ENCODE results near the gene ZNF487. TPM values are rescaled to one million over a fixed set of nuclear protein-coding genes. Genes with fewer than 3 reads are reported as not detected.

Gene ZNF487
- total and polyA plus RNA-seq, 5 experiments from 2014 or later = 4.0 to 6.0 (median 5.1) TPM

DNA sequence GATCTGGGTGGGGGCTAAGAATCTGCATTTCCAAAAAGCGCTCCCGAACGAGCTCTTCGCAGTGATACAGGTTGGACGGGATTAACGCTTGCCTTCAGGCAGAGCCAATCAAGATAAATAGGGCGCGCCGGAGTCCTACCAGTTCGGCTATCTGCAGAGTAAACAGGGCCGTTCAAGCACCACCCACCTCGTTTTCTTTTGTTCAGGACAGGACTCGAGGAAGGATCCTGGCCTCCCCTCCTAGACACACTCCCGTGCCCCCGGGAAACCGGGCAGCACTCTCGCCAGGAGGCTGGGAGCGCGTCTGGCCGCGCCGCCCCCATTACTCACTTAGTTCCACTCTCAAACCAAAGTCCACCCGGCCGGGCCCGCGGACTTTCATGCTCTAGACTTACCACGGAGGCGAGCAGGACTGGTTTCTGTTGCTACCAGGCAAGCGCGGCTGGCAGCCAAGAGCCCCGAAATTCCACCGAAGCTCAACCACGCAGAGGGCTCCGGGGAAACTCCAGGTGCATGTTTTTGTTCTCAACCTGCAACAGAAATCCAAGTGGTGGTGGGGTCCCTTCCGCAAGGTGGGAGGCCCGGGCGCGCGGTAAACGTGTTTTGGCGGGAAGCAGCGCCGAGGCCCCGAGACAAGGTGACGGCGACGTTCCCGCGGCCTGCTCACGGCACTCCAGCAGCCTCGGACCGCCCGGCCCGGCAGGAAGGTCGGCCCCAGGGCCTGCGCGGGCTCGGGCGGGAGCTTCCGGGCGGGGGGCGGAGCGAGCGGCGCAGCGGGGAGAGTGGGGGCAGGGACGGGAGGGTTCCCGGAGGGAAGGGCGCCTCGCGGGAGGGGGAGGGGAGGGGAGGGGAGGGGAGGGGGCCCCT is 40.6 kb upstream of the ZNF487 start:
- Mint-ChIP-seq H3K36me3 (peaks cover 1 to 61% (median 8%) of the 10 kb centered on the region in 3 donors), H3K4me1 (peaks cover 29 to 84% (median 81%) of the 10 kb centered on the region in 4 donors), H3K27ac (peak overlapping the region; percentile 92 to 99 (median 96)), H3K27me3 (no peaks in the 10 kb centered on the region), H3K9me3 (no peaks in the 10 kb centered on the region), H3K4me3 (peak overlapping the region; percentile 85 to 95 (median 89))
- POLR2A ChIA-PET = interaction anchor here (0.5 to 3.1 kb wide), 11 partner anchors 9 to 255 kb away, joined by 3 to 22 read pairs (median 7); partner anchors contain the start of genes HNRNPF and ZNF487
- DNase-seq = peak; percentile 37 to 75 (median 62)
- peak; percentile 54 to 60 for ATAC-seq

DNA sequence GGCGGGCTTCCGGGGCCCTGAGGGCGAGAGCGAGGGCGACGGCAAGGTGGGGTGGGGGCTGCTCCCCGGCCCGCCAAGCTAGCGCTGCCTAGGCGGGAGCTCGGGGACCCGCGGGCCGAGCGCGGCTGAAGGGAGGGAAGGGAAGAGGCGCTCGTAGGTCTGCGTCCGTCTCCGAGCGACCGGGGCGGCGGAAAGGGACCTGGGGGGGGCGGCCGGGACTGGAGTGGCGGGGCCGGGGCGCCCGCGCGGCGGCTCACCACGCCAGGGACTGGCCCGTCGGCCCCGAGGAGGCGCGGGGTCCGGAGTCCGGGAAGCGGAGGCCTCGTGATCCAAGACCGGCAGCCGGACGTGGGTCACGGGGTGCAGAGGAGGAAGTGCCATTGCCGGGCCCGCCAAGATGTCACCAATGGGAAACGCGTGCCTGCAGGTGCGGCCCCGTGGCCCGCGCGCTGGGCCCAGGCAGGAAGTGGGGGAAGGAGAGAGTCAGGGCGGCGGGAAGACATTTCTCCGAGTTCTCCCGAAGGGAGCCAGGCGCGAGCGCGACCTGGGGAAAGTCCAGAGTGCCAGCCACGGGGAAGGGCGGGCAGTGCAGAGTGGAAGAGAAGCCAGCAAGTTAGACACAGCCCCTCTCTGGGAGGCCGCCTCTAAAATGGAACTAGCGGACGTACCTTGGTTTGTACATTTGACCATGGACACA is 39.8 kb upstream of the ZNF487 start:
- Mint-ChIP-seq H3K9me3 (no peaks in the 10 kb centered on the region), H3K36me3 (peaks cover 1 to 61% (median 8%) of the 10 kb centered on the region in 3 donors), H3K27me3 (no peaks in the 10 kb centered on the region), H3K4me3 (peak overlapping the region; percentile 85 to 97 (median 94)), H3K4me1 (peaks cover 32 to 87% (median 83%) of the 10 kb centered on the region in 4 donors), H3K27ac (peak overlapping the region; percentile 93 to 99 (median 97))
- ATAC-seq (peak; percentile 73 to 75), DNase-seq (peak; percentile 53 to 80 (median 70))
- POLR2A ChIA-PET = interaction anchor here (0.6 to 3.1 kb wide), 10 partner anchors 8 to 256 kb away, joined by 3 to 22 read pairs (median 8); partner anchors contain the start of genes HNRNPF and ZNF487

- Mint-ChIP-seq H3K4me3 (peak overlapping the region in 9 of 10 donors; percentile 76 to 97 (median 93)), H3K9me3 (no peaks in the 10 kb centered on the region), H3K27ac (peak overlapping the region; percentile 83 to 99 (median 96)), H3K4me1 (peaks cover 34 to 92% (median 86%) of the 10 kb centered on the region in 4 donors), H3K27me3 (no peaks in the 10 kb centered on the region), H3K36me3 (peaks cover 0 to 60% (median 5%) of the 10 kb centered on the region in 3 donors)
- POLR2A ChIA-PET = interaction anchor here (0.6 to 2.7 kb wide), 2 partner anchors 9 to 37 kb away, joined by 3 to 14 read pairs; no protein-coding TSS in a partner anchor
- no peak for DNase-seq
- no peak for ATAC-seq
Measured at GRCh38 chr10:43398939-43399319, 38.0 kb upstream of the ZNF487 start.

DNA sequence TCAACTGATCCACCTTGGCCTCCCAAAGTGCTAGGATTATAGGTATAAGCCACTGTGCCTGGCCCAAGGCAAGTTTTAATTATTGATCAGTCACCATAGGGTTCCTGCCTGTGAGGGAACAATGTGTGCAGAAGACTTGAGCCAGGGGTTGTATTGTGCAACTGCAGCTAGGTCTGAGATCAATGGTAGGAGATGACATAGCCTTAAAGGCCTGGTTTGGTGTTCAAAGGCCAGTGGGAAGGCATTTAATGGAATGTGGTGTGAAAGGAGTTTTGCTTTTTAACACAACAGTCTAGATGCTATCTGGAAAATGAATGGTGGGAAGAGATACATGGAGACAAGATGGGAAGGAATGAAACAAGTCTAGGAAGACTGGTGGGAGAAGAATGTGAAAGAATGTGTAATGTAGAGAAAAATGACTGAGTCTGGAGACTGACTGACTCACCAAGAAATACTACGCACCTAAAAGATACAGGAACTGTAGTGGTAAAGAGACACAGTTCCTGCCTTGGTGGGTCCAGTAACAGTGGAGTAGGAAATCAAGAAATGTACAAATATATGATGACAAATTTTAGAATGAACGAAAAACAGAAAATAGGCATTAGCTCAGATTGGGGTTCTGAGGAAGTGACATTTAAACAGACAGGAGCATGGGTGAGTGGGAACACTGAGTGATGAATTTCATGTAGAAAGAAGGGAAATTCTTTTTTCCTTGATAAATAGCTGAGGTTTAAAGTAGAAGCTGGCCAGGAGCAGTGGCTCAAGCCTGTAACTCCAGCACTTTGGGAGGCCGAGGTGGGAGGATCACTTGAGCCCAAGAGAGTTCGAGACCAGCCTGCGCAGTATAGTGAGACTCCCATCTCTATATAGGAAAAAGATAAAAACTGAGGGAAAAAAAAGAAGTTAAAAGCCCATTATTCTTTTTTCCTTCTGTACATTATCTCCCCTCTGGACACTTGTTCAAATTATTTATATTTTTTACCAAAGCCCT is 37.3 kb upstream of the ZNF487 start:
- Mint-ChIP-seq H3K27ac (peak overlapping the region; percentile 32 to 99 (median 94)), H3K27me3 (no peaks in the 10 kb centered on the region), H3K9me3 (no peaks in the 10 kb centered on the region), H3K4me1 (peaks cover 37 to 94% (median 89%) of the 10 kb centered on the region in 4 donors), H3K36me3 (peaks cover 0 to 58% (median 5%) of the 10 kb centered on the region in 3 donors), H3K4me3 (peak overlapping the region; percentile 1 to 93 (median 75))
- ATAC-seq (no peak), DNase-seq (no peak)
- POLR2A ChIA-PET = interaction anchor here (0.6 to 2.7 kb wide), 3 partner anchors 8 to 53 kb away, joined by 4 to 14 read pairs (median 4); no protein-coding TSS in a partner anchor

DNA sequence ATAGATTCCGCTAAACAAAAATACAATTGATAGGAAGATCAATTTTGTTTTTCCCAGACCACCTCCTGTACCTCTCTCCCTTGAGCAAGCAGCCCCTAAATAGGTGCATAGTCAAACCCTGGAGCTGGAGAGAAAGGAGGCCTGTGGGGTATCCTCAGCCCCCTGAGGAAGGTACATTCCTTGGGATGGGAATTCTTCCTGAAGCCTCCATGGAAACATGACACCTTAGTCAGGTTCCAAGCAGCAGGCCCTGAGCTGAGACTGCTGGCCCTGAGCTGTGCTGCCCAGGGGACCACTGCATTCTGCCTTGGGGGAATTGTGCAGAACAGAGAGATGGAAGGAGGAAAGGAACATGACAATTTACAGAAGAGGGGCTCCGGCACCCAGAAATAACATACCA is 35.3 kb upstream of the ZNF487 start:
- Mint-ChIP-seq H3K36me3 (peaks cover 0 to 52% (median 5%) of the 10 kb centered on the region in 3 donors), H3K27me3 (no peaks in the 10 kb centered on the region), H3K27ac (peak overlapping the region; percentile 14 to 97 (median 70)), H3K4me1 (peaks cover 34 to 94% (median 80%) of the 10 kb centered on the region in 4 donors), H3K4me3 (peak overlapping the region in 9 of 10 donors; percentile 38 to 95 (median 66)), H3K9me3 (no peaks in the 10 kb centered on the region)
- POLR2A ChIA-PET = interaction anchor here (0.7 kb wide), 2 partner anchors 19 to 28 kb away, joined by 4 read pairs; no protein-coding TSS in a partner anchor
- DNase-seq (no peak), ATAC-seq (no peak)

DNA sequence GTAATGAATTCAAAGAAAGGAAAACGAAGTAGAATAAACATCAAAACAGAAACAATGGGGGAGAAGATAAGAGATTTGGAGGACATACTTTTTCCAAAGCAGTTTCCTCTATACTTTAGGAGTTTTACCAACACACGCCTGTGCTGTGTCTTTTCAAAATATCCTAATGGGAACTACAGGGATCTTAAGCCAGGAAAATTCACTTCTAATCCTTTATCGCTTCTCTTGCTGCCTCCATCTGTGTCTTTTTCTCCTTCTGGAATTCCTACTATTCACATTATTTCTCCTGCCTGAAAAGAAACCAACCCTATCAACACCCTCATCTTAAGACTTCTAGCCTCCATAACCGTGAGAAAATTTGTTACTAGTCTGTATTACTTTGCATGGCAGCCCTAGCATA is 34.7 kb upstream of the ZNF487 start:
- DNase-seq (no peak), ATAC-seq (no peak)
- H3K9me3 Mint-ChIP-seq = no peaks in the 10 kb centered on the region
- H3K27ac Mint-ChIP-seq = peak overlapping the region; percentile 14 to 97 (median 88)
- peaks cover 33 to 93% (median 78%) of the 10 kb centered on the region in 4 donors for H3K4me1 Mint-ChIP-seq
- POLR2A ChIA-PET = interaction anchor here (0.7 kb wide), 1 partner anchor 18 kb away, joined by 4 read pairs; no protein-coding TSS in a partner anchor
- H3K27me3 Mint-ChIP-seq = no peaks in the 10 kb centered on the region
- H3K4me3 Mint-ChIP-seq = peak overlapping the region in 9 of 10 donors; percentile 53 to 100 (median 82)
- peaks cover 0 to 51% (median 5%) of the 10 kb centered on the region in 3 donors for H3K36me3 Mint-ChIP-seq

- peak overlapping the region in 9 of 10 donors; percentile 53 to 100 (median 82) for H3K4me3 Mint-ChIP-seq
- no peak for DNase-seq
Measured at GRCh38 chr10:43402880-43403452, 33.9 kb upstream of the ZNF487 start.

DNA sequence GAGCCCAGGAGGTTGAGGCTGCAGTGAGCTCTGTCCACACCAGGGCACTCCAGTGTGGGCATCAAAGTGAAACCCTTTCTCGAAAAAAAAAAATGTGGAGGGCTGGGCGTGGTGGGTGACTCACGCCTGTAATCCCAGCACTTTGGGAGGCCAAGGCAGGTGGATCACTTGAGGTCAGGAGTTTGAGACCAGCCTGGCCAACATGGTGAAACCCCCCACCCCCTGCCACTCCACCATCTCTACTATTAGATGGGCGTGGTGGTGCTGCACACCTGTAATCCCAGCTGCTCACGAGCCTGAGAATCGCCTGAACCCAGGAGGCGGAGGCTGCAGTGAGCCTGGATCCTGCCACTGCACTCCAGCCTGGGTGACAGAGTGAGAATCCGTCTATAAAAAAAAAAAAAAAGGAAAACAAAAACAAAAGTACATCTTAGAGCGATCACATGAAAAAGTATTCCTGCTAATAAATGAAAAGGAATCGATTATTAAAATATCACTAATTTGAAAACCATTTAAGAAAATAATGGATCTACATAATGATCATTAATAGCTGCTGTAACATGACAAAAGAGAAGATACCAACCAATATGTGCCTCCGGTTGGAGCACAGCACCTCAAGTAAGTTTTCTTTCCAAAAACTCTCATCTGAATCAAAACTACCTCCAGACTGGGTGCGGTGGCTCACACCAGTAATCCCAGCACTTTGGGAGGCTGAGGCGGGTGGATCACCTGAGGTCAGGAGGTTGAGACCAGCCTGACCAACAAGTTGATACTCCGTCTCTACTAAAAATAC is 32.8 kb upstream of the ZNF487 start:
- peak overlapping the region; percentile 78 to 100 (median 87) for H3K4me3 Mint-ChIP-seq
- H3K4me1 Mint-ChIP-seq = peaks cover 37 to 76% (median 64%) of the 10 kb centered on the region in 4 donors
- H3K27ac Mint-ChIP-seq = peak overlapping the region; percentile 82 to 97 (median 94)
- peaks cover 0 to 50% (median 4%) of the 10 kb centered on the region in 3 donors for H3K36me3 Mint-ChIP-seq
- DNase-seq (no peak), ATAC-seq (no peak)
- no peaks in the 10 kb centered on the region for H3K27me3 Mint-ChIP-seq
- POLR2A ChIA-PET = interaction anchor here (1.0 to 2.5 kb wide), 6 partner anchors 8 to 110 kb away, joined by 3 to 16 read pairs (median 4); partner anchors contain the start of gene ZNF487
- no peaks in the 10 kb centered on the region for H3K9me3 Mint-ChIP-seq

More at GRCh38 chr10:43402880-43403452, 33.9 kb upstream of the ZNF487 start:
- no peak for ATAC-seq
- POLR2A ChIA-PET = interaction anchor here (0.6 to 1.3 kb wide), 4 partner anchors 32 to 49 kb away, joined by 3 to 4 read pairs (median 3); partner anchors contain the start of gene ZNF487
- no peaks in the 10 kb centered on the region for H3K27me3 Mint-ChIP-seq
- H3K4me1 Mint-ChIP-seq = peaks cover 35 to 88% (median 71%) of the 10 kb centered on the region in 4 donors
- H3K9me3 Mint-ChIP-seq = no peaks in the 10 kb centered on the region
- peaks cover 0 to 50% (median 4%) of the 10 kb centered on the region in 3 donors for H3K36me3 Mint-ChIP-seq
- H3K27ac Mint-ChIP-seq = peak overlapping the region; percentile 14 to 97 (median 88)

GRCh38 chr10:43404704-43405084 is 32.2 kb upstream of the ZNF487 start:
- H3K27ac Mint-ChIP-seq = peak overlapping the region; percentile 82 to 97 (median 94)
- no peaks in the 10 kb centered on the region for H3K9me3 Mint-ChIP-seq
- POLR2A ChIA-PET = interaction anchor here (1.2 to 2.5 kb wide), 4 partner anchors 8 to 111 kb away, joined by 5 to 16 read pairs (median 6); partner anchors contain the start of gene ZNF487
- peak overlapping the region; percentile 78 to 100 (median 87) for H3K4me3 Mint-ChIP-seq
- DNase-seq = peak in 2 of 10 donors; percentile 44 to 54
- peaks cover 0 to 45% (median 4%) of the 10 kb centered on the region in 3 donors for H3K36me3 Mint-ChIP-seq
- H3K27me3 Mint-ChIP-seq = no peaks in the 10 kb centered on the region
- H3K4me1 Mint-ChIP-seq = peaks cover 34 to 72% (median 62%) of the 10 kb centered on the region in 4 donors
- no peak for ATAC-seq

DNA sequence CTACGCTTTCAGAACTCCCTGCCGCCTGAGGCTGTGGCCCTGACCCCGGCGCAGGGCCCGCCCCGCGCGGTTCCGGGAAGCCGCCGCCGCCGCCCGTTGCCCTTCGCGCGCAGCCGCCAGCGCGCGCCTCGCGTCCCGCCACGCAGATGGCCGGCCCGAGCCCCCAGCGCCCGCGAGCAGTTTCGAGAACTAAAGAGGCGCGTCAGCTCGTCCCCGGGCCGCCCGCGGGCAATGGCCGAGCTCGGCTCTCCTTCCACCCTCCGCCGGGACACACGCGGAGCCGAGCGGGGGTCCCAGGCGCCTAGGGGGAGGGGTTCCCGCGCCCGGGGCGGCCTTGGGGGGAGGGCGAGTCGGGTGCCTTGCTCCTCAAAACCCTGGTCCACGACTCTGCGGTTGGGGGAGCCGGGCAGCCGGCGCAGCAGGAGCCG is 29.7 kb upstream of the ZNF487 start:
- Mint-ChIP-seq H3K4me3 (peak overlapping the region; percentile 95 to 100 (median 100)), H3K36me3 (peaks cover 0 to 24% (median 4%) of the 10 kb centered on the region in 3 donors), H3K4me1 (peaks cover 26 to 56% (median 44%) of the 10 kb centered on the region in 4 donors), H3K27ac (peak overlapping the region; percentile 98 to 100 (median 99)), H3K9me3 (no peaks in the 10 kb centered on the region), H3K27me3 (no peaks in the 10 kb centered on the region)
- DNase-seq (peak in 9 of 10 donors; percentile 25 to 67 (median 53)), ATAC-seq (peak in 1 of 2 donors; percentile 14)
- POLR2A ChIA-PET = interaction anchor here (0.9 to 1.8 kb wide), 14 partner anchors 8 to 268 kb away, joined by 3 to 39 read pairs (median 8); partner anchors contain the start of genes CSGALNACT2 and ZNF487
